Suprapubic skin (tissue), 4 donors: ENCODE results near the gene ZNF562. TPM values are rescaled to one million over a fixed set of nuclear protein-coding genes. Genes with fewer than 3 reads are reported as not detected.

ENCODE experiments used
- DNase-seq, 2 donors: peaks; one replicate each; pipeline ENCODE4 v3.0.0-alpha.2; 2019; ENCODE audit warnings: low spot score in 2 of 2
- H3K27ac ChIP-seq: fragments of 200-600 bp; sonication (generic); one replicate; pipeline ENCODE4 v1.5.1; 2019
- H3K27me3 ChIP-seq: fragments of 200-600 bp; sonication (generic); one replicate; pipeline ENCODE4 v1.5.1; 2019
- H3K36me3 ChIP-seq: fragments of 200-600 bp; sonication (generic); one replicate; pipeline ENCODE4 v1.5.1; 2019
- H3K4me1 ChIP-seq: fragments of 200-600 bp; sonication (generic); one replicate; pipeline ENCODE4 v1.5.1; 2019
- H3K4me3 ChIP-seq: fragments of 200-600 bp; sonication (generic); one replicate; pipeline ENCODE4 v1.5.1; 2019; ENCODE audit warnings: mild to moderate bottlenecking
- H3K9me3 ChIP-seq: fragments of 200-600 bp; sonication (generic); one replicate; pipeline ENCODE4 v1.5.1; 2019
- CTCF ChIP-seq, 2 donors: fragments of 200-600 bp in 1 of 2; fragments of 450-650 bp in 1 of 2; sonication (generic) in 1 of 2; IDR thresholded peaks; one replicate each; pipeline ENCODE4 v1.5.1; 2016 to 2019; ENCODE audit warnings: antibody characterized with exemption in 2 of 2, mild to moderate bottlenecking in 1 of 2, moderate library complexity in 1 of 2
- EP300 ChIP-seq: sonication (generic); formaldehyde crosslinking; IDR thresholded peaks from one replicate; pipeline ENCODE4 v1.6.1; 2017; ENCODE audit warnings: antibody characterized with exemption
- POLR2A ChIP-seq, 2 donors: fragments of 450-650 bp; IDR thresholded peaks; one replicate each; pipeline ENCODE4 v1.6.1; 2017; ENCODE audit warnings: antibody characterized with exemption in 2 of 2, mild to moderate bottlenecking in 2 of 2, moderate library complexity in 2 of 2
- POLR2AphosphoS5 ChIP-seq, 3 donors: sonication (generic); formaldehyde crosslinking; IDR thresholded peaks; one replicate each; pipeline ENCODE4 v1.6.1; 2017; ENCODE audit warnings: antibody characterized with exemption in 3 of 3
- WGBS: methylation state at CpG from one replicate; pipeline ENCODE4 v1.1.5; 2018; 5-methylcytosine and 5-hydroxymethylcytosine counted together
- total RNA-seq, 4 donors: library from RNA; depleted of rRNA; stranded (reverse); fragments of >200 nt; gene quantifications; one replicate each; pipeline ENCODE4 v1.1.0, GENCODE V29; 2016

The ZNF562 gene
- total RNA-seq, 4 donors from 2014 or later, result 13.2 to 23.8 (median 18.4) TPM

GRCh38 chr19:9641810-9642209 lies 33.1 kb downstream of the ZNF562 start:
- Histone ChIP-seq H3K9me3 (no peaks in the 10 kb centered on the region), H3K4me3 (no peak overlapping the region), H3K36me3 (peaks cover 39% of the 10 kb centered on the region), H3K27ac (no peak overlapping the region), H3K4me1 (no peaks in the 10 kb centered on the region), H3K27me3 (no peaks in the 10 kb centered on the region)
- 93% methylated on average over 6 of the region's 6 CpGs for whole genome bisulfite sequencing
- TF ChIP-seq EP300 (no peak), POLR2A (IDR thresholded peaks at IDR 0.05) (no peak), CTCF (IDR thresholded peaks at IDR 0.05) (no peak), POLR2AphosphoS5 (IDR thresholded peaks at IDR 0.05) (no peak)
- no peak for DNase-seq

- H3K9me3 ChIP-seq, result no peaks in the 10 kb centered on the region
- no peak for DNase-seq
- H3K27ac ChIP-seq, result no peak overlapping the region
- 33% methylated on average over 1 of the region's 1 CpG for WGBS
- H3K36me3 ChIP-seq, result peaks cover 40% of the 10 kb centered on the region
- no peak overlapping the region for H3K4me3 ChIP-seq
- TF ChIP-seq POLR2A (IDR thresholded peaks at IDR 0.05) (no peak), CTCF (IDR thresholded peaks at IDR 0.05) (no peak), EP300 (no peak), POLR2AphosphoS5 (IDR thresholded peaks at IDR 0.05) (no peak)
- no peaks in the 10 kb centered on the region for H3K4me1 ChIP-seq
- no peaks in the 10 kb centered on the region for H3K27me3 ChIP-seq
These were observed 33.9 kb downstream of the ZNF562 start for GRCh38 chr19:9640956-9641355.

GRCh38 chr19:9636018-9636417 lies 38.9 kb downstream of the ZNF562 start:
- TF ChIP-seq POLR2A (IDR thresholded peaks at IDR 0.05), result no peak
- no peak for TF ChIP-seq POLR2AphosphoS5 (IDR thresholded peaks at IDR 0.05)
- TF ChIP-seq CTCF (IDR thresholded peaks at IDR 0.05), result no peak
- TF ChIP-seq EP300, result no peak
- Histone ChIP-seq H3K4me1 (no peaks in the 10 kb centered on the region), H3K36me3 (peaks cover 50% of the 10 kb centered on the region), H3K27ac (no peak overlapping the region), H3K27me3 (no peaks in the 10 kb centered on the region), H3K4me3 (no peak overlapping the region), H3K9me3 (no peaks in the 10 kb centered on the region)
- 96% methylated on average over 5 of the region's 5 CpGs for WGBS
- no peak for DNase-seq

GRCh38 chr19:9627856-9628255 lies 47.0 kb downstream of the ZNF562 start:
- peaks cover 15% of the 10 kb centered on the region for H3K4me1 ChIP-seq
- H3K36me3 ChIP-seq, result peaks cover 8% of the 10 kb centered on the region
- no peaks in the 10 kb centered on the region for H3K27me3 ChIP-seq
- WGBS, result 79% methylated on average over 2 of the region's 2 CpGs
- H3K27ac ChIP-seq, result no peak overlapping the region
- no peak overlapping the region for H3K4me3 ChIP-seq
- DNase-seq, result no peak
- no peaks in the 10 kb centered on the region for H3K9me3 ChIP-seq
- TF ChIP-seq POLR2AphosphoS5 (IDR thresholded peaks at IDR 0.05) (no peak), EP300 (no peak), POLR2A (IDR thresholded peaks at IDR 0.05) (no peak), CTCF (IDR thresholded peaks at IDR 0.05) (no peak)

- no peak for DNase-seq
- Histone ChIP-seq H3K27me3 (no peaks in the 10 kb centered on the region), H3K4me1 (peaks cover 41% of the 10 kb centered on the region), H3K9me3 (no peaks in the 10 kb centered on the region), H3K27ac (peak overlapping the region; percentile 94), H3K36me3 (peaks cover 19% of the 10 kb centered on the region), H3K4me3 (peak overlapping the region; percentile 64)
- WGBS, result 31% methylated on average over 2 of the region's 2 CpGs
- TF ChIP-seq POLR2A (IDR thresholded peaks at IDR 0.05), result no peak
- TF ChIP-seq EP300, result no peak
- TF ChIP-seq CTCF (IDR thresholded peaks at IDR 0.05), result no peak
These were observed 52.4 kb downstream of the ZNF562 start for GRCh38 chr19:9622531-9622930.
